Peyer's patch (tissue), 4 donors: Measurements from ENCODE around the gene PALMD.

Experiments
- CTCF ChIP-seq, 6 experiments: fragments of 450-650 bp in 4 of 6; fragments of 200-600 bp in 2 of 6; sonication (generic) in 1 of 6; IDR thresholded peaks; one replicate each; pipeline ENCODE4 v1.5.1; 2017 to 2019; ENCODE audit warnings: antibody characterized with exemption in 6 of 6, mild to moderate bottlenecking in 3 of 6, moderate library complexity in 1 of 6
- POLR2A ChIP-seq, 2 donors: fragments of 450-650 bp; IDR thresholded peaks; one replicate each; pipeline ENCODE4 v1.5.1; 2017; ENCODE audit warnings: antibody characterized with exemption in 2 of 2, mild to moderate bottlenecking in 2 of 2, moderate library complexity in 2 of 2

- TF ChIP-seq CTCF (IDR thresholded peaks at IDR 0.05) = no peak
- TF ChIP-seq POLR2A (IDR thresholded peaks at IDR 0.05) = no peak
These were observed 77.3 kb downstream of the PALMD start for GRCh38 chr1:99723251-99723650.
